ENCODE measurements around the gene KLHL20. TPM values are rescaled to one million over a fixed set of nuclear protein-coding genes. Genes with fewer than 3 reads are reported as not detected.

The KLHL20 gene
- total and polyA plus RNA-seq, 2 of the 8 experiments (the other 6 are each of a cell fraction or from before 2014, with no cell fraction given) = 4.9 to 12.3 TPM

DNA sequence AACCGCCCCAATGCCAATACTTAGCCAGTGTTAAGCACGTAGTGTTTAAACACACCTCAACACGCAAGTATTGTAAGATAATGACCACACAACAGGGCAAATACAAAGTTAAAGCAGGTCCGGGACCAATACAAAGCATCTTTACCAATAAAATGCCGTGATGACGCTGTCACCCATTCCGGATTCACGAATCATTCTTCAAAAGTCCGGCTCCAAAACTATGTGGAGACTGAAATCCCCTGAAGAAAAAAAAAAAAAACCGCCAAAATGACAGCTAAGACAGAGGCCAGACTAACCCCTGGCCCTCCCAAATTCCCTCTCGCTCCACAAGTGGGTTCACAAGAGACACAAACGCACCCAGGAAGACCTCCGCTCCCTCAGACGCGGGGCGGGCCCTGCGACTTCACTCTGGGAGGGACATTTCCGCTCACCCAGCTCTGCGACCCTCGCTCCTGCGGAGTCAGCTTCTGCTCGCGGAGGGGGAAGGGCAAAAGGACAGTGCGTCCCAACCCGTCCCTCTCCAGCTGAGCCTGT is 109.1 kb downstream of the KLHL20 start:
- no peaks in the 10 kb centered on the region for H3K9me3 ChIP-seq (ENCODE audit: insufficient read depth in 2 of 2, low read depth in 1 of 2, low read length in 1 of 2)
- H4K20me1 ChIP-seq (replicated peaks in 1 of 2; ENCODE audit: control insufficient read depth in 1 of 2, insufficient read depth in 2 of 2, low read length in 2 of 2) = no peaks in the 10 kb centered on the region
- no peaks in the 10 kb centered on the region; a peak in 1 of 8 replicates for H3K36me3 ChIP-seq (ENCODE audit: control insufficient read depth in 2 of 4, insufficient read depth in 4 of 4, low read length in 3 of 4)
- TF ChIP-seq POLR2AphosphoS5 (IDR thresholded peaks at IDR 0.05; ENCODE audit: low read depth, low read length) (peak; percentile 32; the same call in 1 of the 2 replicates), MAFK (IDR thresholded peaks at IDR 0.05; ENCODE audit: low read depth, low read length) (0 out of 2 replicates have a peak, but pooled peaks have one; percentile 28), CBX8 (IDR thresholded peaks at IDR 0.05; ENCODE audit: borderline replicate concordance, low read depth, low read length) (no peak), HDAC2 (IDR thresholded peaks at IDR 0.05; ENCODE audit: borderline replicate concordance in 1 of 2, low read depth in 2 of 2, low read length in 2 of 2) (peak in 1 of 2 experiments; percentile 94; a peak in 1 of 4 replicates), FOSL1 (IDR thresholded peaks at IDR 0.05; ENCODE audit: insufficient read depth, low read depth, low read length) (no peak), KDM5A (IDR thresholded peaks at IDR 0.05; ENCODE audit: low read length) (peak; percentile 33; the same call in 1 of the 2 replicates), SAP30 (IDR thresholded peaks at IDR 0.05; ENCODE audit: insufficient read depth, insufficient replicate concordance, low read length) (peak; percentile 94), POLR2A (IDR thresholded peaks at IDR 0.05; ENCODE audit: control extremely low read depth in 1 of 2, low read depth in 2 of 2, low read length in 2 of 2) (no peak)
- peaks cover 7 to 52% of the 10 kb centered on the region in 2 experiments for H3K79me2 ChIP-seq (ENCODE audit: control insufficient read depth in 1 of 2, insufficient read depth in 2 of 2, low read length in 2 of 2)
- DNase-seq (ENCODE audit: low read depth in 1 of 2, low spot score in 2 of 2) = no peak
- no peak overlapping the region for H3K14ac ChIP-seq (ENCODE audit: insufficient read length)
- 2% methylated on average over 17 of the region's 25 CpGs; no CpG with 5 or more reads in 1 of the 2 experiments for WGBS, 2 experiments (ENCODE audit: extremely low coverage in 1 of 2, insufficient coverage in 1 of 2, insufficient read length in 1 of 2, insufficient replicate concordance in 2 of 2, low coverage in 1 of 2, low lambda C conversion rate in 2 of 2, missing lambda C conversion rate in 1 of 2)
- peak overlapping the region; percentile 62 to 93 (median 88) for H3K9ac ChIP-seq (replicated peaks in 1 of 4; ENCODE audit: extremely low read depth in 1 of 4, low read depth in 3 of 4, low read length in 3 of 4)
- peak overlapping the region; percentile 63 for H3K56ac ChIP-seq (replicated peaks; ENCODE audit: insufficient read length, low read depth, low read length)
- H3K23me2 ChIP-seq (ENCODE audit: low read depth, low read length) = peaks cover 7% of the 10 kb centered on the region
- no peak overlapping the region; the same call in 1 of the 2 replicates for H2AK5ac ChIP-seq (ENCODE audit: low read depth, low read length)
- H3K27ac ChIP-seq (ENCODE audit: low read depth, low read length) = peak overlapping the region; percentile 94
- no peak overlapping the region for H2BK20ac ChIP-seq (ENCODE audit: low read length)
- H4K5ac ChIP-seq (ENCODE audit: insufficient read length, low read depth, low read length) = peak overlapping the region; percentile 87
- H2BK120ac ChIP-seq (replicated peaks; ENCODE audit: low read depth, low read length) = peak overlapping the region; percentile 56
- H2BK15ac ChIP-seq (ENCODE audit: low read length) = peak overlapping the region; percentile 84; the same call in 1 of the 2 replicates
- H3K4ac ChIP-seq (replicated peaks; ENCODE audit: insufficient read length, low read depth, low read length) = peak overlapping the region; percentile 35
- peak overlapping the region; percentile 69 to 96 (median 88) for H3K4me3 ChIP-seq (ENCODE audit: extremely low read depth in 1 of 4, insufficient read depth in 2 of 4, low read depth in 3 of 4, low read length in 4 of 4)
- H3K79me1 ChIP-seq (ENCODE audit: low read depth, low read length) = no peaks in the 10 kb centered on the region; the same call in 1 of the 2 replicates
- H4K8ac ChIP-seq (ENCODE audit: extremely low read depth, insufficient read depth, low read length) = peak overlapping the region; percentile 75
- H4K91ac ChIP-seq (replicated peaks; ENCODE audit: insufficient read length, low read length) = peak overlapping the region; percentile 81
- H2AFZ ChIP-seq (ENCODE audit: low read length) = peak overlapping the region; percentile 33
- H2BK5ac ChIP-seq (ENCODE audit: low read depth, low read length) = peak overlapping the region; percentile 93
- H3K27me3 ChIP-seq (replicated peaks in 1 of 4; ENCODE audit: control insufficient read depth in 3 of 4, extremely low read depth in 1 of 4, insufficient read depth in 3 of 4, low read length in 3 of 4) = no peaks in the 10 kb centered on the region
- H2BK12ac ChIP-seq (ENCODE audit: low read depth, low read length) = no peak overlapping the region; the same call in 1 of the 2 replicates
- no peak for FAIRE-seq
- H3K4me2 ChIP-seq (ENCODE audit: insufficient read depth in 1 of 2, low read depth in 2 of 2, low read length in 2 of 2) = peak overlapping the region; percentile 78 to 95
- peak overlapping the region; percentile 98 for H3K18ac ChIP-seq (ENCODE audit: extremely low read depth, low read length)
- no peak overlapping the region for H3K23ac ChIP-seq (ENCODE audit: insufficient read length)
- no peaks in the 10 kb centered on the region; a peak in 3 of 7 replicates for H3K4me1 ChIP-seq (replicated peaks in 1 of 4; ENCODE audit: control insufficient read depth in 3 of 4, insufficient read depth in 4 of 4, low read length in 3 of 4)
- CTCF ChIA-PET (ENCODE audit: partially characterized antibody) = interaction anchor here (1.0 to 1.5 kb wide), 2 partner anchors 392 to 1079 kb away, joined by 3 to 4 read pairs; no protein-coding TSS in a partner anchor
- POLR2A ChIA-PET (ENCODE audit: partially characterized antibody) = interaction anchor here (0.6 to 10.0 kb wide), 26 partner anchors 10 to 399 kb away, joined by 3 to 166 read pairs (median 3); partner anchors contain the start of genes GAS5, KLHL20, PRDX6 and ZBTB37

Data from H1 (cell line).